ENCODE data around the gene RNF141. TPM values are rescaled to one million over a fixed set of nuclear protein-coding genes. Genes with fewer than 3 reads are reported as not detected.

The RNF141 gene
- total RNA-seq, 1 experiment from 2014 or later, result 28.4 TPM

DNA sequence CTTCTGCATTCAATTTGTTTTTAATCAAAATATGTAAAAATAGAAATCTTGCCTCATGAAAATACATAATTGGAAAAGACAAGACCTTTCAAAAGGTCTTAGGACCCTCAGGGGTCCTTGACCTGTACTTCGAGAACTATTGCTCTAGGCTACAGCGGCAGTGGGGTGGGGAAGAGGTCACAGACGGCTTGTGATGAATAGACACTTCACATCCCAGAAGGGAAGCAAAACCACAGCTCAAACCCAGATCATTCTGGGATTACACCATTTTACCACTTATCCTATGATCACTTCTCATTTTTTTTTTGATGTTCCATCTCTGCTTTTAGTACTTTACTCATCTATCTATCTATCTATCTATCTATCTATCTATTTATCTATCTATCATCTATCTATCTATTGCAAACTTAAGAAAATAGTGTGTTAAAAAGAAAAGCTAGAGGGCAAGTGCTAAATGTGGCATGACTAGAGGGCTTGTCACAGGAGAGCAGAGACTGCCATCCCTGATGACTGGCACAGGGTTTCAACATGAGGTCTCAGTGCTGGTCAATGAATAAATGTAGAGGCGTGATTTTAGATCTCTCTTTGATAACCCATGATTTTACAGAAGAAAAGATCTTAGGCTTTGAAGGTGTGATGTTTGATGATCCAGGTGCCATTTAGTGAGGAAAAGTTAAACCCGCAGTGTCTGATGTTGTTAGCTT is 37.1 kb downstream of the RNF141 start:
- intact Hi-C loops (cut with micrococcal nuclease), result no loop called here
- TF ChIP-seq, protein P1, sequence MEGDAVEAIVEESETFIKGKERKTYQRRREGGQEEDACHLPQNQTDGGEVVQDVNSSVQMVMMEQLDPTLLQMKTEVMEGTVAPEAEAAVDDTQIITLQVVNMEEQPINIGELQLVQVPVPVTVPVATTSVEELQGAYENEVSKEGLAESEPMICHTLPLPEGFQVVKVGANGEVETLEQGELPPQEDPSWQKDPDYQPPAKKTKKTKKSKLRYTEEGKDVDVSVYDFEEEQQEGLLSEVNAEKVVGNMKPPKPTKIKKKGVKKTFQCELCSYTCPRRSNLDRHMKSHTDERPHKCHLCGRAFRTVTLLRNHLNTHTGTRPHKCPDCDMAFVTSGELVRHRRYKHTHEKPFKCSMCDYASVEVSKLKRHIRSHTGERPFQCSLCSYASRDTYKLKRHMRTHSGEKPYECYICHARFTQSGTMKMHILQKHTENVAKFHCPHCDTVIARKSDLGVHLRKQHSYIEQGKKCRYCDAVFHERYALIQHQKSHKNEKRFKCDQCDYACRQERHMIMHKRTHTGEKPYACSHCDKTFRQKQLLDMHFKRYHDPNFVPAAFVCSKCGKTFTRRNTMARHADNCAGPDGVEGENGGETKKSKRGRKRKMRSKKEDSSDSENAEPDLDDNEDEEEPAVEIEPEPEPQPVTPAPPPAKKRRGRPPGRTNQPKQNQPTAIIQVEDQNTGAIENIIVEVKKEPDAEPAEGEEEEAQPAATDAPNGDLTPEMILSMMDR (IDR thresholded peaks at IDR 0.05; ENCODE audit: unreplicated experiment), result no peak
- no peak overlapping the region for H3K27ac Mint-ChIP-seq (ENCODE audit: low read depth, unreplicated experiment)
- BruUV-seq (replicated peaks), result no TSS peak
- POLR2A ChIA-PET, result interaction anchor here (1.1 to 1.4 kb wide), 4 partner anchors 11 to 89 kb away, joined by 3 to 9 read pairs (median 4); no protein-coding TSS in a partner anchor
- peaks cover 6% of the 10 kb centered on the region for H3K4me1 Mint-ChIP-seq (ENCODE audit: insufficient read depth, unreplicated experiment)
- peaks cover 4% of the 10 kb centered on the region for H3K36me3 Mint-ChIP-seq (ENCODE audit: insufficient read depth, unreplicated experiment)
- DNase-seq (ENCODE audit: unreplicated experiment), result no peak
- H3K27me3 Mint-ChIP-seq (ENCODE audit: insufficient read depth, unreplicated experiment), result no peaks in the 10 kb centered on the region
- no peaks in the 10 kb centered on the region for H3K9me3 Mint-ChIP-seq (ENCODE audit: unreplicated experiment)
- CTCF ChIA-PET, result interaction anchor here (1.0 to 1.2 kb wide), 2 partner anchors 15 to 37 kb away, joined by 3 to 5 read pairs; partner anchors contain the start of gene RNF141
- no peak overlapping the region for H3K4me3 Mint-ChIP-seq (ENCODE audit: unreplicated experiment)

DNA sequence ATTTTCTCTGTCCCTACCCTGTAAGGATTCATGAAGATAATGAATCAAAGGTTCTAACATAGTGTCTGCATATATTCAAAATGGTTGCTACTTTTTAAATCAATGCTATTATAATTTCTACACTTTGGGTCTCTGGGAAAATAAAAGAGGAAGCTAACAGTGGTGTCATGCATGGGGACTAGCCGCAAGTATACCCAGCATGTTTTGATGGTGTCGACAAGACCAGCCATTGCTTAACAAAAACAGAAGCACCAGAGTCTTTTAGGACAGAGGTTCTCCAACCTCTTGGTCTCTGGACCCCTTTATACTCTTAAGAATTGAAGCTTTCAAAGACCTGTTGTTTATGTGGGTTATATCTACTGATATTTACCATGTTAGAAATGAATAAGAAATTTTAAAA is 37.8 kb downstream of the RNF141 start:
- H3K36me3 Mint-ChIP-seq (ENCODE audit: insufficient read depth, unreplicated experiment), result peaks cover 4% of the 10 kb centered on the region
- CTCF ChIA-PET, result interaction anchor here (1.2 kb wide), 1 partner anchor 37 kb away, joined by 5 read pairs; the partner anchor contains the start of gene RNF141

GRCh38 chr11:10502770-10503169 is 38.2 kb downstream of the RNF141 start:
- H3K27me3 Mint-ChIP-seq (ENCODE audit: insufficient read depth, unreplicated experiment), result no peaks in the 10 kb centered on the region
- no peak for DNase-seq (ENCODE audit: unreplicated experiment)
- no peak overlapping the region for H3K4me3 Mint-ChIP-seq (ENCODE audit: unreplicated experiment)
- ChIA-PET POLR2A (interaction anchor here (1.0 kb wide), 1 partner anchor 24 kb away, joined by 3 read pairs; no protein-coding TSS in a partner anchor), CTCF (interaction anchor here (1.1 to 1.2 kb wide), 2 partner anchors 19 to 38 kb away, joined by 3 to 5 read pairs; partner anchors contain the start of gene RNF141)
- H3K9me3 Mint-ChIP-seq (ENCODE audit: unreplicated experiment), result no peaks in the 10 kb centered on the region
- peaks cover 4% of the 10 kb centered on the region for H3K36me3 Mint-ChIP-seq (ENCODE audit: insufficient read depth, unreplicated experiment)
- BruUV-seq (replicated peaks), result no TSS peak
- intact Hi-C loops (cut with micrococcal nuclease), result no loop called here
- peaks cover 6% of the 10 kb centered on the region for H3K4me1 Mint-ChIP-seq (ENCODE audit: insufficient read depth, unreplicated experiment)
- no peak overlapping the region for H3K27ac Mint-ChIP-seq (ENCODE audit: low read depth, unreplicated experiment)
- TF ChIP-seq, protein P1 (IDR thresholded peaks at IDR 0.05; ENCODE audit: unreplicated experiment), result no peak

More for the DNA sequence above, 37.8 kb downstream of the RNF141 start:
- peaks cover 6% of the 10 kb centered on the region for H3K4me1 Mint-ChIP-seq (ENCODE audit: insufficient read depth, unreplicated experiment)
- TF ChIP-seq, protein P1 (IDR thresholded peaks at IDR 0.05; ENCODE audit: unreplicated experiment), result no peak
- no peak overlapping the region for H3K4me3 Mint-ChIP-seq (ENCODE audit: unreplicated experiment)
- intact Hi-C loops (cut with micrococcal nuclease), result no loop called here
- no TSS peak for BruUV-seq (replicated peaks)
- H3K9me3 Mint-ChIP-seq (ENCODE audit: unreplicated experiment), result no peaks in the 10 kb centered on the region
- H3K27me3 Mint-ChIP-seq (ENCODE audit: insufficient read depth, unreplicated experiment), result no peaks in the 10 kb centered on the region
- no peak overlapping the region for H3K27ac Mint-ChIP-seq (ENCODE audit: low read depth, unreplicated experiment)
- no peak for DNase-seq (ENCODE audit: unreplicated experiment)
- POLR2A ChIA-PET, result interaction anchor here (1.0 to 1.4 kb wide), 4 partner anchors 12 to 24 kb away, joined by 3 to 9 read pairs (median 4); no protein-coding TSS in a partner anchor

- TF ChIP-seq, protein P1 (IDR thresholded peaks at IDR 0.05; ENCODE audit: unreplicated experiment), result no peak
- H3K27ac Mint-ChIP-seq (ENCODE audit: low read depth, unreplicated experiment), result no peak overlapping the region
- intact Hi-C loops (cut with micrococcal nuclease), result no loop called here
- no peaks in the 10 kb centered on the region for H3K27me3 Mint-ChIP-seq (ENCODE audit: insufficient read depth, unreplicated experiment)
- DNase-seq (ENCODE audit: unreplicated experiment), result no peak
- peaks cover 6% of the 10 kb centered on the region for H3K4me1 Mint-ChIP-seq (ENCODE audit: insufficient read depth, unreplicated experiment)
- no peak overlapping the region for H3K4me3 Mint-ChIP-seq (ENCODE audit: unreplicated experiment)
- peaks cover 4% of the 10 kb centered on the region for H3K36me3 Mint-ChIP-seq (ENCODE audit: insufficient read depth, unreplicated experiment)
- no TSS peak for BruUV-seq (replicated peaks)
- ChIA-PET POLR2A (interaction anchor here (0.6 to 1.0 kb wide), 2 partner anchors 23 to 228 kb away, joined by 3 read pairs; no protein-coding TSS in a partner anchor), CTCF (interaction anchor here (1.1 kb wide), 1 partner anchor 19 kb away, joined by 3 read pairs; no protein-coding TSS in a partner anchor)
- H3K9me3 Mint-ChIP-seq (ENCODE audit: unreplicated experiment), result no peaks in the 10 kb centered on the region
Observed at GRCh38 chr11:10502065-10502680, 38.8 kb downstream of the RNF141 start.
